Muscle of arm (tissue), 12 donors: ENCODE results near the gene ANP32A. TPM values are rescaled to one million over a fixed set of nuclear protein-coding genes. Genes with fewer than 3 reads are reported as not detected.

Experiments used
- DNase-seq: peaks from one replicate; pipeline ENCODE4 v3.0.0-alpha.2; 2013
- polyA plus RNA-seq, 12 donors: library from polyadenylated mRNA; unstranded; fragments of 120-200 nt; gene quantifications; one replicate each; pipeline ENCODE4 v1.2.1, GENCODE V29; 2013; ENCODE audit not compliant: insufficient read length in 12 of 12

ANP32A gene
- polyA plus RNA-seq, 12 donors = 149 to 274 (median 189) TPM; not detected in 1

GRCh38 chr15:68823561-68823960 lies 2.9 kb upstream of the ANP32A start:
- no peak for DNase-seq

DNA sequence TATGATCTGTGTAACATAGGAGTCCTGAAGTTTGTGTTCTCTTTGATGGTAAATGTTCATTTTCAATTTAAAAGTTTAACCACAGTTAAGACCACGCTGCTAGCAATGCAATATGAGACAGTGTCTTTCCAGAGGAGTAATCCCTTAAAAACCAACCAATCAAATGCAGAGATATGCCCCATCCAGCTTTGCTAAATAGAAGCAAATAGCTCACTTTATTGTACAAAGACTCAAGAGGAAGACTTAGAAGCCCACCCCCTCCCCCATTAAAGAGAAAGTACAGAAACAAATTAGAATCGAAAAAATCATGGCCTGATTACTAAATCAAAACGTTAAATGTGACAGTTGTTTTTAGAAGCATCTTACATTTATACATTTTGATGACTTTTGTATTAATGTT lies 2.1 kb upstream of the ANP32A start:
- no peak for DNase-seq

GRCh38 chr15:68821841-68822381 lies 1.2 kb upstream of the ANP32A start:
- no peak for DNase-seq

DNA sequence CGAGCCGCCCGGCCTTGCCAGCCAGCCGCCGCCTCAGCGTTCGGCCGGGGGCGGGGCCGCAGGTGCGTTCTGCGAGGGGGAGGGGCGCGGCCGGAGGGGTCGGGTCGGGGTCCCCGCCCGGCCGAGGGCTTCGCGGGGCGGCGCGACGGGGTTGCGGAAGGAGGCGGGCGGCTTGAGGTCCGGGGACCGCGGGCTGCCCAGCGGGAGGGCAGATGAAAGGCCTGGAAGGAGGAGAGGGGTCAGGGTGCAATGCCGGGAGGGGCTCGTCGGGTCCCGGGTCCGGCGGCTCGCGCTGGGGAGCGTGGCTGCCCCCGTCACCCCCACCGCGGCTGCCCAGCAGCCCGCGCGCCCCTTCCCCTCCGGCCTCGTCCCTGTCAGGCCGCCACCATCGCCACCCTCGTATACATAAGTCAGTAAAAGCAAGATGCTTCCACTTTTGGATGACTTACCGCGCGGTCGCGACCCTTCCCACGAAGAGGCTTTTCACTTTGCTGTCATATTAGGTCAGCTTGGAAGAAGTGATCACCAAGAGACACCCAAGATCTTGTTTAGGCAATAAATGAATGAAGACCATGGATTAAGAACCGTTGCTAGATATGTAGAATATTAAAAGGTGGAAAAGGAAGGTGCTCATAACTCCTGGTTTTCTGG lies 620 bp upstream of the ANP32A start:
- DNase-seq = no peak

- DNase-seq = peak; percentile 85
Observed at GRCh38 chr15:68819495-68820294, 1.0 kb downstream of the ANP32A start.

- DNase-seq = peak; percentile 70
Observed at GRCh38 chr15:68818769-68819494, 1.8 kb downstream of the ANP32A start.

DNA sequence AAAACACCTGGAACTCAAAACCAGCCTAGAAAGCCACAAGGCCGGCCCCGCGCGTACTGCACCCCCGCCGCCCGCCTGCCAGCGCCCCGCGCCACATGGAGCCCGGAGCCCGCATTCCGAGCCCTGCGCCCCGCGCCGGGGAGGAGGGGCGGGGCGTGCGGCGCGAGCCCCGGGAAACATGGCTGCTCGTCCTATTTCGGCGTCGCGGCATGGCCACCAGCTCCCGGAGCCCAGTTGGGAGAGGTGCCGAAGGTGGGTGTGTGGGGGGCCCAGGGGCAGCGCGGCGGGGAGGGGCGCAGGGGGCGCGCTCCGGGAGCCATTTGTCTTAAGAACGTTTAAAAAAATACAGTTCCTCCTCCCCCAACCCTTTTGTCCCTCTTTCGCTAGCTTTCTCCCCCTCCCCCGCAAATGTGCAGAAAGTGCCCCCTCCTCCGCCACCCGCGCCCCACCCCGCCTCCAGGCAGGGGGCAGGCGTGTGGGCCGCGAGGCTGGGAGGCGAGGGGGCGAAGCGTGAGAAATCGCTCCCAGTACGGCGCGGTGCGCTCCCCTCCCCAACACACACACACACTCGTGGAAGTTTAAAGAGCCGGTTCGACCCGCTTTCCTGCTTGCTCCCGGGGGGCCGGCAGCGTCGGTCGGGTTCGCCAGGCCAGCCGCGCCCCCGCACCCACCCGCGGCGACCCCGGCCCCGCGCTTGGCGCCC lies 2.5 kb downstream of the ANP32A start:
- peak; percentile 74 for DNase-seq

GRCh38 chr15:68817304-68818065 lies 3.2 kb downstream of the ANP32A start:
- DNase-seq = peak; percentile 77

DNA sequence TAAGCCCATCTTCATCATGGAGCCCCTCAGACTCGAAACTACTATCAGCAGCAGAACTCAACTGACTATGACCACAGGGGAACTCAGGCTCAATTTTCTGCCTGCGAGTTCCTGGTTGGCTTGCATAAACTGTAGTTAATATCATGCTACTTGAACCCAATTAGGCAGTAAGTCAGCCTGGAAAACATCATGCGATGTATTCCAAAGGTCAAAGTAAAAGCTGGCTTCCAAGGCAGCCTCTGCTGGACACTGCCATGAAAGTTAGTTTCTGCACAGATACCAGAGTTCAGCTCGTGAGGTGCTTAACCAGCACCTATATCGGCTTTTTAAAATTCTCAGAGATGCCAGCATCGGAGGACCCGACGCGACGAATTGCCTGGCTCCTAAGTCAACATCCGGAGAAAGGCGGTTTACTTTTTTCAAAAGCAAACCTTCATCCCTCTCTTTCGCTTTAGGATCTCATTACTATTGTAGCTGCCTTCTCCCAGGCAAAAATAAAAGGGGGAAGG lies 3.8 kb downstream of the ANP32A start:
- DNase-seq = no peak

- no peak for DNase-seq
Observed at GRCh38 chr15:68816158-68816557, 4.5 kb downstream of the ANP32A start.

DNA sequence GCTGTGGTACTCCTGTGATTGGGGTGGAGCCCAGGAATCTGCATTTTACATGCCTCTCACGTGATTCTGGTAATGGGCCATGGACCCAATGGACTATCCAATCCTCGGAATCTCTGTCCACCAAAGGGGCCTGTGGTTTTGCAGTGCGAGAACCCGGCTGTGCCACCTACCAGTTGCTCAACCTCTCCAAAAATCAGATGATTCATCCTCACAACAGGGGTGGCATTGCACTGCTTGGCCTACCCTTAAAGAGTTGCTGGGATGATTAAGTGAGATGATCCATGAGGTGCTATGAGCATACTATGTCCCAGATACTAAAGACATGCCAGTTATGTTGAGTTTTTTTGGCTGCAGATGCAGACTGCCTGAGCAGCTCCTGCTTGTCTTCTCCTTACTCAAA lies 5.1 kb downstream of the ANP32A start:
- no peak for DNase-seq

DNA sequence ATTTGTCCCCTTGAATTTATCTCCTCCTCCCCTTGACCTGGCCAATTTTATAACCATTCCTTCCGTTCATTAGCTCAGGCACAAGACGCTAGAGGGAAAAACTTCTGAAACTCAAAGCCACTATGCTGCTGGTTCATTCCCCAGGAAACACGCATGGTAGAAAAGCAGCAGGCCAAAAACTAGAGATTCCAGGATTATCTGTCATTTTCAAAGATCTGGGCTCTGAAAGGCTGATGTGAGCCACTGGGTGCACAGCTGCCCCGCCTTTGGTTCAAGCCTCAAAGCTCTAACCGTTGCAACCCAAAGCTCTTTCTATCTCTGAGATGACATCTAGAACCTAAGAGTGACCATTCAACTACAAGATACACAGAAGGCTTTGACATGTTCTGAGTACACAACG lies 6.1 kb downstream of the ANP32A start:
- no peak for DNase-seq

GRCh38 chr15:68812597-68813431 lies 7.9 kb downstream of the ANP32A start:
- DNase-seq = no peak

DNA sequence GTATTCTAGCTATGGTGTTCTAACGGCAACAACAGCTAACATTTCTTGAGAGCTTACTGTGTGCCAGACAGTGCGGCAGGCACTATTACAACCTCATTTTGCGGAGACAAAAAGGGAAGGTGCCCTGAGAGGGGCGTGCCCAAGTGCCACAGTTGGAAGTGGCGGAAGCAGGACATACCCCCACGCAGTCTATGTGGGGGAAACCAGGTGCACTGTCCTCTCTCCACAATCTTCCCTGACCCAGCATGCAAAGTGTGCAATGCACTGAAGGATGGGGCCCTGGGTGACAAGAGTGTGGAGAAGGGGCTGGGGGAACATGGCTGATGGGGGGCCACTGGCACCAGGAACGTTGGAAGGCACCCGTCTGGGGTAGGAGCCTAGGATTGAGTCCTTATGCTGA lies 8.6 kb downstream of the ANP32A start:
- no peak for DNase-seq

DNA sequence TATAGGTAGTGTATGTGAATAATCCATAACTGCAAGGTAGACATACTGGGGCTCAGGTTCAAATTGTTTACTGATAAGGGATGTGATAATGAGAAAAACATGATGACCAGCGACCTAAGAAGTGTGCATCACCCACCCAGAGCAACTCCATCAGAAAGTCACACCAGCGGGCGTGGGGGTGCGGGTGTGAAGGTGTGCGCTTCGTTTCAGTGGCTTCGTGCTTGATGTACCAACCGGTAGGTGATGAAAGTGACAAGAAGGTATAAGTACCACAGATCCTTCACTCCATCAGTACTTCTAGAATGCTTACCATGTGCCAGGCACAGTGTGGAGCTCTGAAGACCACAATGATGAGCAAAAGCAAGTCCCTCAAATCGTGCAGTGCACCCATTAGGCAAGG lies 11.2 kb downstream of the ANP32A start:
- no peak for DNase-seq

GRCh38 chr15:68808770-68809169 lies 11.9 kb downstream of the ANP32A start:
- DNase-seq = no peak

DNA sequence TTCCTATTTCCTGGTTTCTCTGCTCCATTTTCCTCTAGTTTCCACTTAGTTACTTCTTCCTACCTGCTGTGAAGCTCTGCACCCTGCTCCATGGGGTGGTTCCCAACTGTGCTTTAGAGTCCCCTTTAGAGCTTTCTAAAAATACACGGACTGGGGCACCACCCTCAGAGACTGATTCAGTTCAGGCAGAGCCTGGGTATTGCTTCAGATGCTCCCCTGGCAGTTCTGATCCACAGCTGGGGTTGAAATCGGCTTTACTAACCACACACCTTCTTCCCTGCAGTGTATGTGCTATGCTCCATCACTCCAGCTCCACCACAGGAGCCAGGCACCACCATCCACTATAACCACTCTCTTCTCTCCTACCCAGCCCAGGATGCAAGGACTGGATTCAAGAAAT lies 12.6 kb downstream of the ANP32A start:
- no peak for DNase-seq

DNA sequence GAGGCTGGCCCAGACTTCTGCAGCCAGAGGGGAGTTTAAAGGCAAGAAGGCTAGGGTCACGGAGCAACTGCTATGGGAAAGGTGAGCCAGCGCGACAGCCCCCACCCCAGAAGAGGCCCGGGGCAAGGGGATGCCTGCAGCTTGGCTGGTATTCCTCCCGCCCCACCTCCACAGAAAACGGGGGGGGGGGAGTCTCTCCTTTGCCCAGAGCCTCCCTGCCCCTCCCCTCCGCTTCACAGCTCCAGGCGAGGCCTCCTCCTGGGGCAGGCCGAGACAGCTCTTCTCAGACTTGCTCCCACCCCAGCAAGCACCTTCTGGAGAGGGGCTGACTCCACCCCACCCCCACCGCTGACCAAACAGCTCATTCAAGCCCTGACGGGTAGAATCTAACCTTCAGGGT lies 13.4 kb downstream of the ANP32A start:
- no peak for DNase-seq

- no peak for DNase-seq
Observed at GRCh38 chr15:68806220-68807060, 14.3 kb downstream of the ANP32A start.
